ENCODE results near the gene SNAPC4. TPM values are rescaled to one million over a fixed set of nuclear protein-coding genes. Genes with fewer than 3 reads are reported as not detected.

SNAPC4 gene
- total RNA-seq, 2 donors from 2014 or later = 6.7 to 8.1 TPM

- DNase-seq (peak in 1 of 2 donors; percentile 28), ATAC-seq (peak; percentile 21)
- intact Hi-C loops (cut with DNase I, micrococcal nuclease) = no loop called here
Observed at GRCh38 chr9:136399176-136400037, 563 bp downstream of the SNAPC4 start.

GRCh38 chr9:136398286-136398685, 1.7 kb downstream of the SNAPC4 start:
- intact Hi-C loops (cut with DNase I, micrococcal nuclease) = no loop called here

GRCh38 chr9:136397643-136398042, 2.3 kb downstream of the SNAPC4 start:
- ATAC-seq (no peak), DNase-seq (no peak)
- intact Hi-C loops (cut with DNase I, micrococcal nuclease) = no loop called here

More at GRCh38 chr9:136398286-136398685, 1.7 kb downstream of the SNAPC4 start:
- DNase-seq (no peak), ATAC-seq (no peak)

- intact Hi-C loops (cut with DNase I, micrococcal nuclease) = no loop called here
- DNase-seq (no peak), ATAC-seq (peak; percentile 38)
Observed at GRCh38 chr9:136396219-136396515, 3.8 kb downstream of the SNAPC4 start.

GRCh38 chr9:136395345-136396218, 4.4 kb downstream of the SNAPC4 start:
- DNase-seq = peak in 1 of 2 donors; percentile 25
- intact Hi-C loops (cut with DNase I, micrococcal nuclease) = no loop called here
- no peak for ATAC-seq

- intact Hi-C loops (cut with DNase I, micrococcal nuclease) = no loop called here
- DNase-seq (no peak), ATAC-seq (no peak)
Observed at GRCh38 chr9:136395020-136395340, 5.0 kb downstream of the SNAPC4 start.

- intact Hi-C loops (cut with DNase I, micrococcal nuclease) = no loop called here
- ATAC-seq = no peak
- DNase-seq = no peak
Observed at GRCh38 chr9:136394312-136395019, 5.5 kb downstream of the SNAPC4 start.

- intact Hi-C loops (cut with DNase I, micrococcal nuclease) = no loop called here
- no peak for DNase-seq
- ATAC-seq = no peak
Observed at GRCh38 chr9:136393531-136393930, 6.4 kb downstream of the SNAPC4 start.

GRCh38 chr9:136392538-136393449, 7.2 kb downstream of the SNAPC4 start:
- ATAC-seq (no peak), DNase-seq (no peak)
- intact Hi-C loops (cut with DNase I, micrococcal nuclease) = no loop called here

- ATAC-seq = no peak
- DNase-seq = no peak
- intact Hi-C loops (cut with DNase I, micrococcal nuclease) = no loop called here
Observed at GRCh38 chr9:136391737-136392537, 8.0 kb downstream of the SNAPC4 start.

GRCh38 chr9:136389396-136389795, 10.6 kb downstream of the SNAPC4 start:
- ATAC-seq (no peak), DNase-seq (no peak)
- intact Hi-C loops (cut with DNase I, micrococcal nuclease) = no loop called here

GRCh38 chr9:136387217-136387616, 12.8 kb downstream of the SNAPC4 start:
- no peak for ATAC-seq
- no peak for DNase-seq
- intact Hi-C loops (cut with DNase I, micrococcal nuclease) = no loop called here

- DNase-seq (no peak), ATAC-seq (no peak)
- intact Hi-C loops (cut with DNase I, micrococcal nuclease) = no loop called here
Observed at GRCh38 chr9:136386018-136386417, 14.0 kb downstream of the SNAPC4 start.

- no peak for ATAC-seq
- intact Hi-C loops (cut with DNase I, micrococcal nuclease) = no loop called here
Observed at GRCh38 chr9:136385015-136385414, 15.0 kb downstream of the SNAPC4 start.

GRCh38 chr9:136383436-136383835, 16.5 kb downstream of the SNAPC4 start:
- DNase-seq (no peak), ATAC-seq (no peak)
- intact Hi-C loops (cut with DNase I, micrococcal nuclease) = no loop called here

More at GRCh38 chr9:136385015-136385414, 15.0 kb downstream of the SNAPC4 start:
- no peak for DNase-seq

- ATAC-seq (no peak), DNase-seq (no peak)
- intact Hi-C loops (cut with DNase I, micrococcal nuclease) = no loop called here
Observed at GRCh38 chr9:136381966-136382513, 17.9 kb downstream of the SNAPC4 start.

GRCh38 chr9:136381311-136381710, 18.7 kb downstream of the SNAPC4 start:
- intact Hi-C loops (cut with DNase I, micrococcal nuclease) = no loop called here
- DNase-seq (no peak), ATAC-seq (no peak)

Data from left colon (tissue), 2 donors.